Spleen (tissue), 7 donors: ENCODE results near the gene MSMP.

Experiments
- CTCF ChIP-seq, 11 experiments: fragments of 200-600 bp in 7 of 11; fragments of 450-650 bp in 4 of 11; sonication (generic) in 4 of 11; IDR thresholded peaks in 8 of 11; conservative IDR thresholded peaks in 3 of 11; 1 replicate in 7 of 11; 2 replicates in 4 of 11; pipeline versions ENCODE4 v1.4.0 to v1.8.0; 2016 to 2021; ENCODE audit warnings: antibody characterized with exemption in 11 of 11, inconsistent platforms in 4 of 11, mild to moderate bottlenecking in 1 of 11
- POLR2A ChIP-seq, 3 donors: fragments of 450-650 bp; IDR thresholded peaks; one replicate each; pipeline ENCODE4 v1.5.1; 2017; ENCODE audit warnings: antibody characterized with exemption in 3 of 3, mild to moderate bottlenecking in 1 of 3
- POLR2AphosphoS5 ChIP-seq, 3 donors: sonication (generic); formaldehyde crosslinking; IDR thresholded peaks; one replicate each; pipeline ENCODE4 v1.5.1; 2017; ENCODE audit warnings: antibody characterized with exemption in 3 of 3
- donor health status: DM: no; HTN: no; CAD: no; lungs with moderate emphysema.
- donor health status: DM: no; HTN: no; CAD: no.
- donor health status: DM: no; HTN: no; CAD: no.

- TF ChIP-seq CTCF (IDR thresholded peaks at IDR 0.05 in 8 of 11, conservative IDR thresholded peaks at IDR 0.05 in 3 of 11) (no peak), POLR2A (IDR thresholded peaks at IDR 0.05) (no peak), POLR2AphosphoS5 (IDR thresholded peaks at IDR 0.05) (no peak)
These were observed 3.9 kb downstream of the MSMP start for GRCh38 chr9:35750256-35750531.
